ENCODE results near the gene FETUB. TPM values are rescaled to one million over a fixed set of nuclear protein-coding genes. Genes with fewer than 3 reads are reported as not detected.

Gene FETUB
- total RNA-seq, 1 donor from 2014 or later: not detected

GRCh38 chr3:186653984-186654383, 13.8 kb downstream of the FETUB start:
- Mint-ChIP-seq H3K27me3 (ENCODE audit: unreplicated experiment) (peaks cover 4% of the 10 kb centered on the region), H3K27ac (ENCODE audit: unreplicated experiment) (no peak overlapping the region)
- DNase-seq: peak; percentile 36

GRCh38 chr3:186663361-186664118, 23.3 kb downstream of the FETUB start:
- H3K4me1 Mint-ChIP-seq (ENCODE audit: low read depth, unreplicated experiment): peaks cover 7% of the 10 kb centered on the region
- no peaks in the 10 kb centered on the region for H3K27me3 Mint-ChIP-seq (ENCODE audit: unreplicated experiment)
- H3K9me3 Mint-ChIP-seq (ENCODE audit: unreplicated experiment): no peaks in the 10 kb centered on the region
- TF ChIP-seq, protein P1, sequence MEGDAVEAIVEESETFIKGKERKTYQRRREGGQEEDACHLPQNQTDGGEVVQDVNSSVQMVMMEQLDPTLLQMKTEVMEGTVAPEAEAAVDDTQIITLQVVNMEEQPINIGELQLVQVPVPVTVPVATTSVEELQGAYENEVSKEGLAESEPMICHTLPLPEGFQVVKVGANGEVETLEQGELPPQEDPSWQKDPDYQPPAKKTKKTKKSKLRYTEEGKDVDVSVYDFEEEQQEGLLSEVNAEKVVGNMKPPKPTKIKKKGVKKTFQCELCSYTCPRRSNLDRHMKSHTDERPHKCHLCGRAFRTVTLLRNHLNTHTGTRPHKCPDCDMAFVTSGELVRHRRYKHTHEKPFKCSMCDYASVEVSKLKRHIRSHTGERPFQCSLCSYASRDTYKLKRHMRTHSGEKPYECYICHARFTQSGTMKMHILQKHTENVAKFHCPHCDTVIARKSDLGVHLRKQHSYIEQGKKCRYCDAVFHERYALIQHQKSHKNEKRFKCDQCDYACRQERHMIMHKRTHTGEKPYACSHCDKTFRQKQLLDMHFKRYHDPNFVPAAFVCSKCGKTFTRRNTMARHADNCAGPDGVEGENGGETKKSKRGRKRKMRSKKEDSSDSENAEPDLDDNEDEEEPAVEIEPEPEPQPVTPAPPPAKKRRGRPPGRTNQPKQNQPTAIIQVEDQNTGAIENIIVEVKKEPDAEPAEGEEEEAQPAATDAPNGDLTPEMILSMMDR (IDR thresholded peaks at IDR 0.05; ENCODE audit: partially characterized antibody, unreplicated experiment): no peak
- H3K36me3 Mint-ChIP-seq (ENCODE audit: unreplicated experiment): no peaks in the 10 kb centered on the region
- DNase-seq: no peak
- no peak overlapping the region for H3K27ac Mint-ChIP-seq (ENCODE audit: unreplicated experiment)
- H3K4me3 Mint-ChIP-seq (ENCODE audit: unreplicated experiment): no peak overlapping the region

More at GRCh38 chr3:186653984-186654383, 13.8 kb downstream of the FETUB start:
- no peak overlapping the region for H3K4me3 Mint-ChIP-seq (ENCODE audit: unreplicated experiment)
- TF ChIP-seq, protein P1 (IDR thresholded peaks at IDR 0.05; ENCODE audit: partially characterized antibody, unreplicated experiment): peak; percentile 12
- H3K9me3 Mint-ChIP-seq (ENCODE audit: unreplicated experiment): peaks cover 2% of the 10 kb centered on the region
- H3K4me1 Mint-ChIP-seq (ENCODE audit: low read depth, unreplicated experiment): no peaks in the 10 kb centered on the region
- peaks cover 3% of the 10 kb centered on the region for H3K36me3 Mint-ChIP-seq (ENCODE audit: unreplicated experiment)

GRCh38 chr3:186664119-186664495, 23.9 kb downstream of the FETUB start:
- no peak for DNase-seq
- no peak overlapping the region for H3K27ac Mint-ChIP-seq (ENCODE audit: unreplicated experiment)
- H3K4me1 Mint-ChIP-seq (ENCODE audit: low read depth, unreplicated experiment): peaks cover 7% of the 10 kb centered on the region
- no peak overlapping the region for H3K4me3 Mint-ChIP-seq (ENCODE audit: unreplicated experiment)
- TF ChIP-seq, protein P1 (IDR thresholded peaks at IDR 0.05; ENCODE audit: partially characterized antibody, unreplicated experiment): no peak
- H3K9me3 Mint-ChIP-seq (ENCODE audit: unreplicated experiment): no peaks in the 10 kb centered on the region
- no peaks in the 10 kb centered on the region for H3K36me3 Mint-ChIP-seq (ENCODE audit: unreplicated experiment)
- H3K27me3 Mint-ChIP-seq (ENCODE audit: unreplicated experiment): no peaks in the 10 kb centered on the region

GRCh38 chr3:186664506-186664905, 24.3 kb downstream of the FETUB start:
- Mint-ChIP-seq H3K4me1 (ENCODE audit: low read depth, unreplicated experiment) (peaks cover 7% of the 10 kb centered on the region), H3K4me3 (ENCODE audit: unreplicated experiment) (no peak overlapping the region), H3K9me3 (ENCODE audit: unreplicated experiment) (no peaks in the 10 kb centered on the region), H3K27ac (ENCODE audit: unreplicated experiment) (no peak overlapping the region), H3K27me3 (ENCODE audit: unreplicated experiment) (no peaks in the 10 kb centered on the region), H3K36me3 (ENCODE audit: unreplicated experiment) (no peaks in the 10 kb centered on the region)
- TF ChIP-seq, protein P1 (IDR thresholded peaks at IDR 0.05; ENCODE audit: partially characterized antibody, unreplicated experiment): no peak
- no peak for DNase-seq

- no peaks in the 10 kb centered on the region for H3K9me3 Mint-ChIP-seq (ENCODE audit: unreplicated experiment)
- H3K4me1 Mint-ChIP-seq (ENCODE audit: low read depth, unreplicated experiment): peaks cover 7% of the 10 kb centered on the region
- H3K4me3 Mint-ChIP-seq (ENCODE audit: unreplicated experiment): no peak within 1 kb of the TSS
- no peaks in the 10 kb centered on the region for H3K36me3 Mint-ChIP-seq (ENCODE audit: unreplicated experiment)
- H3K27me3 Mint-ChIP-seq (ENCODE audit: unreplicated experiment): no peaks in the 10 kb centered on the region
- no peak for DNase-seq
- TF ChIP-seq, protein P1 (IDR thresholded peaks at IDR 0.05; ENCODE audit: partially characterized antibody, unreplicated experiment): no peak
- no peak within 1 kb of the TSS for H3K27ac Mint-ChIP-seq (ENCODE audit: unreplicated experiment)
Observed at GRCh38 chr3:186665625-186666188, 25.5 kb downstream of the FETUB start, which contains the start of gene HRG. Gene HRG (plus strand): TSS chr3:186666014. CDS start chr3:186666032, 18 bp downstream.
